ENCODE results near the gene MINDY3. TPM values are rescaled to one million over a fixed set of nuclear protein-coding genes. Genes with fewer than 3 reads are reported as not detected.

The MINDY3 gene
- total and polyA plus RNA-seq, 4 donors: 44.7 to 89.9 (median 58.2) TPM

DNA sequence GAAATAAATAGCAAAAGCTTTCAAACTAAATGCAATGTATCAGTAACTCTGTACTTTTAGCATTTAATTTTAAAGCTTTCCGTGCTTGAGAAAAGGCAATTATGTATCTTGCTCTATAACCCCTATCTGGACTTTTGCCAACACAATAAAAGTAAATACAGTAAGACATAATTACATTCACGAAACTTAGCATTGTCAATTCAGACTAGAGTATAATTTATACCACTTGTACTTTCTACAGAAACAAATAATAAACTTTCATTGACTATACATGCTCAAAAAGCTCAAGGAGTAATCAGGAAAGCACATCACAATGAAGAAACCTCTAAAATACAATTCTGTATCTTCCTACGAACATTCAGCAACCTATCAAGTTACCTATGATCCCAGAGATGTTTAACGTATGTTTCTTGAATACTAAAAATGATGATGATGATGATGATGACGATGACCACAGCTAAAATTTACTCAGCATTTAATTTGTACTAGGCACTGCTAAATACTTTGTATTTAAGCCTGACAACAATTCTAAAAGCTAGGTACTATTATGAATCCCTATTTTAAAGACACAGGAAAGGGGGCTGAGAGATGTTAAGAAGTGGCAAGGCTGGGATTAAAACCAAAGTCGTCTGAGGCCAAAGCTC lies 44.9 kb downstream of the MINDY3 start:
- H3K4me1 ChIP-seq (ENCODE audit: control insufficient read depth, insufficient read depth, low read length): no peaks in the 10 kb centered on the region
- DNase-seq (ENCODE audit: low read depth in 4 of 6, low spot score in 6 of 6): no peak
- H3K27ac ChIP-seq (ENCODE audit: low read depth, low read length): no peak overlapping the region
- H3K4me3 ChIP-seq (ENCODE audit: low read depth, low read length): no peak overlapping the region
- WGBS (ENCODE audit: insufficient coverage): 100% methylated on average over 1 of the region's 6 CpGs
- H3K36me3 ChIP-seq (ENCODE audit: control insufficient read depth, insufficient read depth, low read length): peaks cover 4% of the 10 kb centered on the region
- H3K9me3 ChIP-seq (ENCODE audit: control insufficient read depth, insufficient read depth, low read length): no peaks in the 10 kb centered on the region
- H3K27me3 ChIP-seq (ENCODE audit: control insufficient read depth, insufficient read depth, low read length): no peaks in the 10 kb centered on the region

DNA sequence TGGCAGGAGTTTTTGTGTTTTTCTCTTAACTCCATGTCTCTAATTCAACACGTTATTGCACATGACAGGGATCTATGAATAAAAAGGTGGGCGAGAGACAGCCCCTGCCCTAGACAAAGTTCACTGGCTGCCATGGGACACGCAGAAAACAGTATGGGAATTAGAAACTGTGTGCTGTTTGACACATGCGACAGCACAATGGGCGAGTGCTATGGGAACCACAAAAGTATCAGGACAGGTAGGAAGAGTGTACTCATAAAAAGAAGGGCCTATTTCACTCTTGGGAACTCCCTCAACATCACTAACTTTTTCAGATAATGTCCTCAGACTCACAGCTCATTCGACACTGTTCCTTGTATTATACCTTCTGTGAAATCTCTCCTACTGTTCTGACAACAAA lies 45.7 kb downstream of the MINDY3 start:
- Histone ChIP-seq H3K36me3 (ENCODE audit: control insufficient read depth, insufficient read depth, low read length) (no peaks in the 10 kb centered on the region), H3K27me3 (ENCODE audit: control insufficient read depth, insufficient read depth, low read length) (no peaks in the 10 kb centered on the region), H3K9me3 (ENCODE audit: control insufficient read depth, insufficient read depth, low read length) (no peaks in the 10 kb centered on the region), H3K4me1 (ENCODE audit: control insufficient read depth, insufficient read depth, low read length) (no peaks in the 10 kb centered on the region), H3K4me3 (ENCODE audit: low read depth, low read length) (no peak overlapping the region), H3K27ac (ENCODE audit: low read depth, low read length) (no peak overlapping the region)
- no peak for DNase-seq (ENCODE audit: low read depth in 4 of 6, low spot score in 6 of 6)
- WGBS (ENCODE audit: insufficient coverage): 100% methylated on average over 2 of the region's 6 CpGs

- no CpG with 5 or more reads among the region's 3 CpGs for WGBS (ENCODE audit: insufficient coverage)
- Histone ChIP-seq H3K4me3 (ENCODE audit: low read depth, low read length) (no peak overlapping the region), H3K36me3 (ENCODE audit: control insufficient read depth, insufficient read depth, low read length) (no peaks in the 10 kb centered on the region), H3K9me3 (ENCODE audit: control insufficient read depth, insufficient read depth, low read length) (no peaks in the 10 kb centered on the region), H3K27me3 (ENCODE audit: control insufficient read depth, insufficient read depth, low read length) (no peaks in the 10 kb centered on the region), H3K4me1 (ENCODE audit: control insufficient read depth, insufficient read depth, low read length) (no peaks in the 10 kb centered on the region), H3K27ac (ENCODE audit: low read depth, low read length) (no peak overlapping the region)
- no peak for DNase-seq (ENCODE audit: low read depth in 4 of 6, low spot score in 6 of 6)
These were observed 46.9 kb downstream of the MINDY3 start for GRCh38 chr10:15813415-15813814.

GRCh38 chr10:15809450-15809849 lies 50.9 kb downstream of the MINDY3 start:
- Histone ChIP-seq H3K36me3 (ENCODE audit: control insufficient read depth, insufficient read depth, low read length) (no peaks in the 10 kb centered on the region), H3K27me3 (ENCODE audit: control insufficient read depth, insufficient read depth, low read length) (no peaks in the 10 kb centered on the region), H3K4me1 (ENCODE audit: control insufficient read depth, insufficient read depth, low read length) (no peaks in the 10 kb centered on the region), H3K27ac (ENCODE audit: low read depth, low read length) (no peak overlapping the region), H3K4me3 (ENCODE audit: low read depth, low read length) (no peak overlapping the region), H3K9me3 (ENCODE audit: control insufficient read depth, insufficient read depth, low read length) (no peaks in the 10 kb centered on the region)
- DNase-seq (ENCODE audit: low read depth in 4 of 6, low spot score in 6 of 6): no peak
- 77% methylated on average over 3 of the region's 4 CpGs for WGBS (ENCODE audit: insufficient coverage)

DNA sequence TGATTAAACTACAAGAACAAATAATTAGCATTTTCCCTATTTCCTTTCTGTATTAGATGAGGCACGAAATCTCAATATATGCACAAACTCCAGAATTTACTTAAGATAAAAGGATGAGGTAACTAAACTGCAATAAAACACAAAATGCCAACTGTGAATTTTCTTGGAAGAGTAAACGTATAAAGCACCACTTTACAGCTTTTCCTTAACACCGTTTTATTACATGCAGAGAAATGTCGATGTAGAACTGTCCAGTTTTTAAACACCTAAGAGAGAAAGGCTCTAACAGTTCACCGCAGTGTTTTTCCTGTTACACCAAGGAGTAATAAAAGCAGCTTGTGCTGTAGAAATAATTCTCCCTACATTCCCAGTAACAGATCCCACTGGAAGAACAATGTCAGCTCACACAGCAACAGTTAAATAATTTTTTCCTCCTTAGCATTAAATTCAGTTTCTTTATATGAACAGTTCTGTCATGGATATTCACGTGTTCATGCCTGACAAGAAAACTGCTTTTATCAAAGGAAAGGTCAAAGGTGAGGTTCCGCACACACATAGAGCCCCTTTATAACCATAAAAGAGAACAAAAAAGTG lies 52.0 kb downstream of the MINDY3 start:
- Histone ChIP-seq H3K4me1 (ENCODE audit: control insufficient read depth, insufficient read depth, low read length) (no peaks in the 10 kb centered on the region), H3K4me3 (ENCODE audit: low read depth, low read length) (no peak overlapping the region), H3K27ac (ENCODE audit: low read depth, low read length) (no peak overlapping the region), H3K9me3 (ENCODE audit: control insufficient read depth, insufficient read depth, low read length) (no peaks in the 10 kb centered on the region), H3K27me3 (ENCODE audit: control insufficient read depth, insufficient read depth, low read length) (no peaks in the 10 kb centered on the region), H3K36me3 (ENCODE audit: control insufficient read depth, insufficient read depth, low read length) (no peaks in the 10 kb centered on the region)
- no CpG with 5 or more reads among the region's 7 CpGs for WGBS (ENCODE audit: insufficient coverage)
- DNase-seq (ENCODE audit: low read depth in 4 of 6, low spot score in 6 of 6): no peak

DNA sequence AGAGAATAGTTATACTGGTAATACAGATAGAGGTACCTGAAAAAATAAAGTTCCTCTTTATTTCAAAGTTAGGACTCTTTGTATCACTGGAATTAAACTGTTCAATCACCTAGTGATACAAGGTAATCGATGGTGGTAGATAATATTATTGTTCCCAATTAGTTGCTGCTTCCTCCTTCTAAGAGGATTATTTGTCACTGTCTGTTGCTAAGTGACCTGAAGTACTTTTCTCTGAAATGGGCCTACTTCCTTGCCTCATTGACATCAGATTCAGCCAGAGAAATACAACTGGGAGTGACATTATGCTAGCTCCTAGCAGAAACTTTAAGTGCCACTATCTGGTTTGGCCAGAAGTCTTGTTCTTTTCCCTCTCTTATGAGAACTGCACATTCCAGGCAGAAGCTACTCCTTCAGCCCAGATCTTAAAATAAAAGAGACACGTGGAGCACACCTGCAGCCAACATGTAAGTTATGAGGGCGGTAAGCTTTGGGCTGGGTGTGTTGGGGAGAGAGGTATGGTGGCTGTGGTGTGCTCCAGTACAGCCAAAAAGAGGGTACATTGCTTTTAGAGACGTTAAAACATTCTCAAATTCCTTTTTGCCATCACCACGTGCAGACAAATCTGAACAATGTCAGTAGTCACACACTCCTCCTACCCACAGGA lies 54.8 kb downstream of the MINDY3 start:
- H3K9me3 ChIP-seq (ENCODE audit: control insufficient read depth, insufficient read depth, low read length): no peaks in the 10 kb centered on the region
- no peaks in the 10 kb centered on the region for H3K4me1 ChIP-seq (ENCODE audit: control insufficient read depth, insufficient read depth, low read length)
- H3K4me3 ChIP-seq (ENCODE audit: low read depth, low read length): no peak overlapping the region
- H3K27me3 ChIP-seq (ENCODE audit: control insufficient read depth, insufficient read depth, low read length): no peaks in the 10 kb centered on the region
- WGBS (ENCODE audit: insufficient coverage): 90% methylated on average over 2 of the region's 5 CpGs
- no peak for DNase-seq (ENCODE audit: low read depth in 4 of 6, low spot score in 6 of 6)
- H3K36me3 ChIP-seq (ENCODE audit: control insufficient read depth, insufficient read depth, low read length): no peaks in the 10 kb centered on the region
- H3K27ac ChIP-seq (ENCODE audit: low read depth, low read length): no peak overlapping the region

GRCh38 chr10:15804109-15804508 lies 56.2 kb downstream of the MINDY3 start:
- no peak overlapping the region for H3K4me3 ChIP-seq (ENCODE audit: low read depth, low read length)
- no peaks in the 10 kb centered on the region for H3K4me1 ChIP-seq (ENCODE audit: control insufficient read depth, insufficient read depth, low read length)
- no peaks in the 10 kb centered on the region for H3K9me3 ChIP-seq (ENCODE audit: control insufficient read depth, insufficient read depth, low read length)
- no peaks in the 10 kb centered on the region for H3K36me3 ChIP-seq (ENCODE audit: control insufficient read depth, insufficient read depth, low read length)
- no peaks in the 10 kb centered on the region for H3K27me3 ChIP-seq (ENCODE audit: control insufficient read depth, insufficient read depth, low read length)
- DNase-seq (ENCODE audit: low read depth in 4 of 6, low spot score in 6 of 6): no peak
- WGBS (ENCODE audit: insufficient coverage): no CpG with 5 or more reads among the region's 4 CpGs
- no peak overlapping the region for H3K27ac ChIP-seq (ENCODE audit: low read depth, low read length)

DNA sequence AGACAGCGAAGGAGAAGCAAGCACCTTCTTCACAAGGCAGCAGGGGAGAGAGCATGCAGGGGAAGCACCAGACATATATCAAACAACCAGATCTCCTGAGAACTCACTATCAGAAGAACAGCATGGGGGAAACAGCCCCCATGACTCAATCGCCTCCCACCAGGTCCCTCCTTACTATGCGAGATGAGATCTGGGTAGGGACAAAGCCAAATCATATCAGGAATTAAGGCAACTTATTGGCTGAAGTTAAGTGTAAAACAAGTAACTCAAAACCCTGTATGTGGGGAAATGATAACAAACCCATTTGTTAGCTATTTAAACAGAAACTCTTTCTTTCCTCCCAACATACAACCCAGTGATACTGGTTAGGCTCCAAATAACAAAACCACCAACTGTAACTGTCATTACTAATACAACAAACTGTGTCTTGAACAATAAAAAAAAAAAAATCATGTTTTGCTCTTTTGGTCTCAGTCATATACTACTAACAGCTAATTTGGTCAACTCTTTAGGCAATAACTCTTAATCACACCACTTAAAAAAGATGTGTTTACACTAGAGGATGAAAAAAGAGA lies 57.8 kb downstream of the MINDY3 start:
- no peak for DNase-seq (ENCODE audit: low read depth in 4 of 6, low spot score in 6 of 6)
- WGBS (ENCODE audit: insufficient coverage): no CpG with 5 or more reads among the region's 3 CpGs
- H3K9me3 ChIP-seq (ENCODE audit: control insufficient read depth, insufficient read depth, low read length): no peaks in the 10 kb centered on the region
- no peak overlapping the region for H3K27ac ChIP-seq (ENCODE audit: low read depth, low read length)
- H3K36me3 ChIP-seq (ENCODE audit: control insufficient read depth, insufficient read depth, low read length): no peaks in the 10 kb centered on the region
- H3K27me3 ChIP-seq (ENCODE audit: control insufficient read depth, insufficient read depth, low read length): no peaks in the 10 kb centered on the region
- H3K4me3 ChIP-seq (ENCODE audit: low read depth, low read length): no peak overlapping the region
- H3K4me1 ChIP-seq (ENCODE audit: control insufficient read depth, insufficient read depth, low read length): no peaks in the 10 kb centered on the region

- 100% methylated on average over 1 of the region's 3 CpGs for WGBS (ENCODE audit: insufficient coverage)
- H3K9me3 ChIP-seq (ENCODE audit: control insufficient read depth, insufficient read depth, low read length): no peaks in the 10 kb centered on the region
These were observed 58.7 kb downstream of the MINDY3 start for GRCh38 chr10:15801641-15802040.

More at GRCh38 chr10:15801641-15802040, 58.7 kb downstream of the MINDY3 start:
- no peaks in the 10 kb centered on the region for H3K27me3 ChIP-seq (ENCODE audit: control insufficient read depth, insufficient read depth, low read length)
- H3K4me3 ChIP-seq (ENCODE audit: low read depth, low read length): no peak overlapping the region
- no peak for DNase-seq (ENCODE audit: low read depth in 4 of 6, low spot score in 6 of 6)
- H3K4me1 ChIP-seq (ENCODE audit: control insufficient read depth, insufficient read depth, low read length): no peaks in the 10 kb centered on the region
- H3K27ac ChIP-seq (ENCODE audit: low read depth, low read length): no peak overlapping the region
- H3K36me3 ChIP-seq (ENCODE audit: control insufficient read depth, insufficient read depth, low read length): no peaks in the 10 kb centered on the region
